Mesothelial cell of epicardium (in vitro differentiated cells): Measurements from ENCODE around the gene ZNF609. TPM values are rescaled to one million over a fixed set of nuclear protein-coding genes. Genes with fewer than 3 reads are reported as not detected.

Experiments
- DNase-seq, 2 experiments: peaks; one replicate each; pipeline ENCODE4 v3.0.0; 2021; ENCODE audit warnings: low spot score in 2 of 2; ENCODE audit not compliant: unreplicated experiment in 2 of 2
- H3K27ac Mint-ChIP-seq: 2 replicates; pipeline ENCODE4 v1.8.0; 2021; ENCODE audit warnings: mixed read lengths
- H3K27me3 Mint-ChIP-seq: 2 replicates; pipeline ENCODE4 v1.8.0; 2021; ENCODE audit warnings: low read depth, mixed read lengths
- H3K36me3 Mint-ChIP-seq: 2 replicates; pipeline ENCODE4 v1.8.0; 2021; ENCODE audit warnings: mixed read lengths
- H3K4me1 Mint-ChIP-seq: 2 replicates; pipeline ENCODE4 v1.8.0; 2021; ENCODE audit warnings: mixed read lengths
- H3K4me3 Mint-ChIP-seq: 2 replicates; pipeline ENCODE4 v1.8.0; 2021; ENCODE audit warnings: mild to moderate bottlenecking, moderate library complexity, mixed read lengths
- H3K9me3 Mint-ChIP-seq: 2 replicates; pipeline ENCODE4 v1.8.0; 2021; ENCODE audit warnings: mixed read lengths
- CTCF ChIP-seq: fragments of 200-600 bp; sonication (generic); IDR thresholded peaks from one replicate; pipeline ENCODE4 v1.5.0; 2021; ENCODE audit warnings: antibody characterized with exemption; ENCODE audit not compliant: unreplicated experiment
- total RNA-seq: library from RNA; stranded (reverse); gene quantifications from 3 replicates; pipeline ENCODE4 v1.2.1, GENCODE V29; 2021

Gene ZNF609
- total RNA-seq, 1 donor from 2014 or later, result 76.0 TPM

- Mint-ChIP-seq H3K4me1 (peaks cover 48% of the 10 kb centered on the region), H3K27me3 (no peaks in the 10 kb centered on the region), H3K9me3 (no peaks in the 10 kb centered on the region), H3K4me3 (no peak overlapping the region), H3K27ac (peak overlapping the region; percentile 50), H3K36me3 (peaks cover 28% of the 10 kb centered on the region)
- no peak for DNase-seq
- no peak for TF ChIP-seq CTCF
These were observed 43.3 kb downstream of the ZNF609 start for GRCh38 chr15:64503640-64504039.

- DNase-seq, result peak in 1 of 2 experiments; percentile 59
- no peak for TF ChIP-seq CTCF
- H3K4me3 Mint-ChIP-seq, result no peak overlapping the region
- H3K9me3 Mint-ChIP-seq, result no peaks in the 10 kb centered on the region
- no peaks in the 10 kb centered on the region for H3K27me3 Mint-ChIP-seq
- H3K27ac Mint-ChIP-seq, result peak overlapping the region; percentile 88
- peaks cover 2% of the 10 kb centered on the region for H3K36me3 Mint-ChIP-seq
- peaks cover 52% of the 10 kb centered on the region for H3K4me1 Mint-ChIP-seq
These were observed 47.0 kb downstream of the ZNF609 start for GRCh38 chr15:64507293-64507802.

GRCh38 chr15:64507845-64508244 is 47.5 kb downstream of the ZNF609 start:
- H3K9me3 Mint-ChIP-seq, result no peaks in the 10 kb centered on the region
- no peaks in the 10 kb centered on the region for H3K27me3 Mint-ChIP-seq
- H3K27ac Mint-ChIP-seq, result peak overlapping the region; percentile 66
- peaks cover 47% of the 10 kb centered on the region for H3K4me1 Mint-ChIP-seq
- no peak for TF ChIP-seq CTCF
- peaks cover 2% of the 10 kb centered on the region for H3K36me3 Mint-ChIP-seq
- no peak for DNase-seq
- no peak overlapping the region for H3K4me3 Mint-ChIP-seq

GRCh38 chr15:64513823-64514222 is 53.4 kb downstream of the ZNF609 start:
- Mint-ChIP-seq H3K4me1 (peaks cover 37% of the 10 kb centered on the region), H3K4me3 (no peak overlapping the region), H3K27me3 (no peaks in the 10 kb centered on the region), H3K9me3 (no peaks in the 10 kb centered on the region), H3K36me3 (peaks cover 14% of the 10 kb centered on the region), H3K27ac (peak overlapping the region; percentile 58)
- no peak for DNase-seq
- no peak for TF ChIP-seq CTCF

- DNase-seq, result no peak
- Mint-ChIP-seq H3K4me1 (peaks cover 37% of the 10 kb centered on the region), H3K27me3 (no peaks in the 10 kb centered on the region), H3K27ac (peak overlapping the region; percentile 91), H3K9me3 (no peaks in the 10 kb centered on the region), H3K36me3 (peaks cover 14% of the 10 kb centered on the region), H3K4me3 (no peak overlapping the region)
- no peak for TF ChIP-seq CTCF
These were observed 54.8 kb downstream of the ZNF609 start for GRCh38 chr15:64515196-64515595.

GRCh38 chr15:64515825-64516224 is 55.4 kb downstream of the ZNF609 start:
- TF ChIP-seq CTCF, result no peak
- H3K27ac Mint-ChIP-seq, result peak overlapping the region; percentile 82
- no peak for DNase-seq
- H3K27me3 Mint-ChIP-seq, result no peaks in the 10 kb centered on the region
- H3K4me3 Mint-ChIP-seq, result no peak overlapping the region
- peaks cover 14% of the 10 kb centered on the region for H3K36me3 Mint-ChIP-seq
- no peaks in the 10 kb centered on the region for H3K9me3 Mint-ChIP-seq
- peaks cover 42% of the 10 kb centered on the region for H3K4me1 Mint-ChIP-seq
